ENCODE measurements around the gene MRGPRE. TPM values are rescaled to one million over a fixed set of nuclear protein-coding genes. Genes with fewer than 3 reads are reported as not detected.

MRGPRE gene
- total RNA-seq, 2 experiments from 2014 or later = not detected

- H3K27ac Mint-ChIP-seq = no peak overlapping the region
- ChIA-PET CTCF (no interaction called here), POLR2A (interaction anchor here (0.5 kb wide), 1 partner anchor 38 kb away, joined by 3 read pairs; no protein-coding TSS in a partner anchor)
- no peak overlapping the region for H3K4me3 Mint-ChIP-seq
- H3K27me3 Mint-ChIP-seq = peaks cover 10% of the 10 kb centered on the region
- H3K9me3 Mint-ChIP-seq = no peaks in the 10 kb centered on the region
- H3K36me3 Mint-ChIP-seq (ENCODE audit: low read depth) = no peaks in the 10 kb centered on the region
- DNase-seq (peak; percentile 38), ATAC-seq (peak; percentile 69)
- peaks cover 4% of the 10 kb centered on the region for H3K4me1 Mint-ChIP-seq (ENCODE audit: low read depth)
- intact Hi-C loops (cut with micrococcal nuclease) = no loop called here
- no peak for TF ChIP-seq CTCF (IDR thresholded peaks at IDR 0.05)
These were observed 29.5 kb downstream of the MRGPRE start for GRCh38 chr11:3202759-3203158.

GRCh38 chr11:3202305-3202704, 29.9 kb downstream of the MRGPRE start:
- Mint-ChIP-seq H3K27me3 (peaks cover 10% of the 10 kb centered on the region), H3K36me3 (ENCODE audit: low read depth) (no peaks in the 10 kb centered on the region), H3K4me1 (ENCODE audit: low read depth) (peaks cover 4% of the 10 kb centered on the region), H3K27ac (no peak overlapping the region), H3K9me3 (no peaks in the 10 kb centered on the region), H3K4me3 (no peak overlapping the region)
- TF ChIP-seq CTCF (IDR thresholded peaks at IDR 0.05) = no peak
- intact Hi-C loops (cut with micrococcal nuclease) = no loop called here
- POLR2A ChIA-PET = interaction anchor here (0.5 kb wide), 1 partner anchor 38 kb away, joined by 3 read pairs; no protein-coding TSS in a partner anchor
- CTCF ChIA-PET = no interaction called here
- no peak for ATAC-seq
- no peak for DNase-seq

GRCh38 chr11:3201677-3202181, 30.5 kb downstream of the MRGPRE start:
- no peak overlapping the region for H3K4me3 Mint-ChIP-seq
- no peak for DNase-seq
- H3K4me1 Mint-ChIP-seq (ENCODE audit: low read depth) = peaks cover 4% of the 10 kb centered on the region
- H3K27me3 Mint-ChIP-seq = peaks cover 10% of the 10 kb centered on the region
- intact Hi-C loops (cut with micrococcal nuclease) = no loop called here
- CTCF ChIA-PET = no interaction called here
- no peaks in the 10 kb centered on the region for H3K9me3 Mint-ChIP-seq
- no peak for ATAC-seq
- H3K36me3 Mint-ChIP-seq (ENCODE audit: low read depth) = no peaks in the 10 kb centered on the region
- H3K27ac Mint-ChIP-seq = no peak overlapping the region
- POLR2A ChIA-PET = no interaction called here
- TF ChIP-seq CTCF (IDR thresholded peaks at IDR 0.05) = no peak

GRCh38 chr11:3201112-3201581, 31.1 kb downstream of the MRGPRE start:
- TF ChIP-seq CTCF (IDR thresholded peaks at IDR 0.05) = no peak
- H3K9me3 Mint-ChIP-seq = no peaks in the 10 kb centered on the region
- intact Hi-C loops (cut with micrococcal nuclease) = no loop called here
- H3K27me3 Mint-ChIP-seq = peaks cover 10% of the 10 kb centered on the region
- H3K27ac Mint-ChIP-seq = no peak overlapping the region
- ATAC-seq (no peak), DNase-seq (no peak)
- H3K4me1 Mint-ChIP-seq (ENCODE audit: low read depth) = peaks cover 4% of the 10 kb centered on the region
- ChIA-PET POLR2A (no interaction called here), CTCF (no interaction called here)
- H3K4me3 Mint-ChIP-seq = no peak overlapping the region
- no peaks in the 10 kb centered on the region for H3K36me3 Mint-ChIP-seq (ENCODE audit: low read depth)

- POLR2A ChIA-PET = no interaction called here
- Mint-ChIP-seq H3K4me1 (ENCODE audit: low read depth) (peaks cover 4% of the 10 kb centered on the region), H3K9me3 (no peaks in the 10 kb centered on the region), H3K4me3 (no peak overlapping the region), H3K27me3 (peaks cover 10% of the 10 kb centered on the region), H3K36me3 (ENCODE audit: low read depth) (no peaks in the 10 kb centered on the region), H3K27ac (no peak overlapping the region)
- intact Hi-C loops (cut with micrococcal nuclease) = no loop called here
- CTCF ChIA-PET = no interaction called here
- no peak for DNase-seq
- ATAC-seq = no peak
- TF ChIP-seq CTCF (IDR thresholded peaks at IDR 0.05) = no peak
These were observed 31.7 kb downstream of the MRGPRE start for GRCh38 chr11:3200388-3201111.
